ENCODE results near the gene ADNP2. TPM values are rescaled to one million over a fixed set of nuclear protein-coding genes. Genes with fewer than 3 reads are reported as not detected.

The ADNP2 gene
- total and polyA plus RNA-seq, 2 donors (not counting 3 experiments of a cell fraction or from before 2014, with no cell fraction given) = 10.2 to 20.6 TPM

- Histone ChIP-seq H3K9me3 (replicated peaks; ENCODE audit: control insufficient read depth, insufficient read depth, low read length) (no peaks in the 10 kb centered on the region), H3K36me3 (ENCODE audit: control insufficient read depth in 2 of 2, extremely low read depth in 1 of 2, insufficient read depth in 2 of 2, low read length in 2 of 2) (no peaks in the 10 kb centered on the region), H3K27me3 (ENCODE audit: control insufficient read depth in 2 of 2, insufficient read depth in 2 of 2, low read length in 2 of 2) (no peaks in the 10 kb centered on the region), H3K4me2 (ENCODE audit: insufficient read depth, low read length) (no peak overlapping the region), H4K20me1 (replicated peaks; ENCODE audit: control insufficient read depth, extremely low read depth, insufficient read depth, low read length) (no peaks in the 10 kb centered on the region), H3K27ac (ENCODE audit: insufficient read depth, low read depth, low read length) (no peak overlapping the region), H3K4me3 (replicated peaks in 1 of 3; ENCODE audit: insufficient read depth in 1 of 3, low read depth in 1 of 3, low read length in 3 of 3) (no peak overlapping the region), H2AFZ (ENCODE audit: low read depth, low read length) (no peak overlapping the region), H3K9ac (replicated peaks; ENCODE audit: extremely low read depth, insufficient read depth, low read length) (no peak overlapping the region), H3K4me1 (ENCODE audit: control insufficient read depth, extremely low read depth, insufficient read depth, low read length) (no peaks in the 10 kb centered on the region), H3K79me2 (ENCODE audit: control insufficient read depth, insufficient read depth, low read length) (no peaks in the 10 kb centered on the region), H3K9me1 (replicated peaks; ENCODE audit: control insufficient read depth, extremely low read depth, insufficient read depth, low read length) (no peaks in the 10 kb centered on the region)
- POLR2A ChIA-PET = no interaction called here
- intact Hi-C loops (cut with micrococcal nuclease) = no loop called here
- BruUV-seq (replicated peaks) = no TSS peak
- FAIRE-seq (no peak), DNase-seq (ENCODE audit: low read depth, low spot score) (no peak)
- TF ChIP-seq JUN (IDR thresholded peaks at IDR 0.05; ENCODE audit: borderline replicate concordance, insufficient read depth, insufficient read length, low read depth) (no peak), MYC (IDR thresholded peaks at IDR 0.05; ENCODE audit: low read depth, low read length) (no peak), GATA2 (IDR thresholded peaks at IDR 0.05; ENCODE audit: insufficient read depth, insufficient read length, low read depth, low read length) (no peak), POLR2AphosphoS5 (IDR thresholded peaks at IDR 0.05; ENCODE audit: insufficient read depth, low read depth, low read length) (no peak)
- CTCF ChIA-PET = no interaction called here
- dilution Hi-C loops (cut with MboI; ENCODE audit: extremely low pct_ligation_motif_present, low sequenced_read_pairs) = no loop called here
Observed at GRCh38 chr18:80176334-80177073, 67.4 kb downstream of the ADNP2 start.

- dilution Hi-C loops (cut with MboI; ENCODE audit: extremely low pct_ligation_motif_present, low sequenced_read_pairs) = no loop called here
- H3K4me2 ChIP-seq (ENCODE audit: insufficient read depth, low read length) = no peak overlapping the region
- H3K9me1 ChIP-seq (replicated peaks; ENCODE audit: control insufficient read depth, extremely low read depth, insufficient read depth, low read length) = no peaks in the 10 kb centered on the region
- FAIRE-seq = no peak
- no peak for TF ChIP-seq MYC (IDR thresholded peaks at IDR 0.05; ENCODE audit: low read depth, low read length)
- TF ChIP-seq, protein P1, sequence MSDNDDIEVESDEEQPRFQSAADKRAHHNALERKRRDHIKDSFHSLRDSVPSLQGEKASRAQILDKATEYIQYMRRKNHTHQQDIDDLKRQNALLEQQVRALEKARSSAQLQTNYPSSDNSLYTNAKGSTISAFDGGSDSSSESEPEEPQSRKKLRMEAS (IDR thresholded peaks at IDR 0.05; ENCODE audit: insufficient read depth, insufficient read length) = no peak
- TF ChIP-seq CTCF (IDR thresholded peaks at IDR 0.05; ENCODE audit: extremely low read depth in 1 of 2, insufficient read depth in 1 of 2, low read depth in 1 of 2, low read length in 2 of 2) = no peak
- no peak overlapping the region for H3K4me3 ChIP-seq (replicated peaks in 1 of 3; ENCODE audit: insufficient read depth in 1 of 3, low read depth in 1 of 3, low read length in 3 of 3)
- H3K4me1 ChIP-seq (ENCODE audit: control insufficient read depth, extremely low read depth, insufficient read depth, low read length) = no peaks in the 10 kb centered on the region
- H3K9me3 ChIP-seq (replicated peaks; ENCODE audit: control insufficient read depth, insufficient read depth, low read length) = no peaks in the 10 kb centered on the region
- no peak overlapping the region for H2AFZ ChIP-seq (ENCODE audit: low read depth, low read length)
- no peaks in the 10 kb centered on the region for H3K79me2 ChIP-seq (ENCODE audit: control insufficient read depth, insufficient read depth, low read length)
- H3K27me3 ChIP-seq (ENCODE audit: control insufficient read depth in 2 of 2, insufficient read depth in 2 of 2, low read length in 2 of 2) = no peaks in the 10 kb centered on the region
- ChIA-PET POLR2A (no interaction called here), CTCF (interaction anchor here (1.4 kb wide), 1 partner anchor 19 kb away, joined by 3 read pairs; no protein-coding TSS in a partner anchor)
- DNase-seq (ENCODE audit: low read depth, low spot score) = no peak
- no peaks in the 10 kb centered on the region for H3K36me3 ChIP-seq (ENCODE audit: control insufficient read depth in 2 of 2, extremely low read depth in 1 of 2, insufficient read depth in 2 of 2, low read length in 2 of 2)
- no peak overlapping the region for H3K9ac ChIP-seq (replicated peaks; ENCODE audit: extremely low read depth, insufficient read depth, low read length)
- no TSS peak for BruUV-seq (replicated peaks)
- intact Hi-C loops (cut with micrococcal nuclease) = no loop called here
- H4K20me1 ChIP-seq (replicated peaks; ENCODE audit: control insufficient read depth, extremely low read depth, insufficient read depth, low read length) = no peaks in the 10 kb centered on the region
- H3K27ac ChIP-seq (ENCODE audit: insufficient read depth, low read depth, low read length) = no peak overlapping the region
Observed at GRCh38 chr18:80177128-80177527, 68.1 kb downstream of the ADNP2 start.
